ENCODE measurements around the gene DNPEP.

- no peak for TF ChIP-seq EZH2 (IDR thresholded peaks at IDR 0.05; ENCODE audit: low read depth, unreplicated experiment)
- TF ChIP-seq, protein P1, sequence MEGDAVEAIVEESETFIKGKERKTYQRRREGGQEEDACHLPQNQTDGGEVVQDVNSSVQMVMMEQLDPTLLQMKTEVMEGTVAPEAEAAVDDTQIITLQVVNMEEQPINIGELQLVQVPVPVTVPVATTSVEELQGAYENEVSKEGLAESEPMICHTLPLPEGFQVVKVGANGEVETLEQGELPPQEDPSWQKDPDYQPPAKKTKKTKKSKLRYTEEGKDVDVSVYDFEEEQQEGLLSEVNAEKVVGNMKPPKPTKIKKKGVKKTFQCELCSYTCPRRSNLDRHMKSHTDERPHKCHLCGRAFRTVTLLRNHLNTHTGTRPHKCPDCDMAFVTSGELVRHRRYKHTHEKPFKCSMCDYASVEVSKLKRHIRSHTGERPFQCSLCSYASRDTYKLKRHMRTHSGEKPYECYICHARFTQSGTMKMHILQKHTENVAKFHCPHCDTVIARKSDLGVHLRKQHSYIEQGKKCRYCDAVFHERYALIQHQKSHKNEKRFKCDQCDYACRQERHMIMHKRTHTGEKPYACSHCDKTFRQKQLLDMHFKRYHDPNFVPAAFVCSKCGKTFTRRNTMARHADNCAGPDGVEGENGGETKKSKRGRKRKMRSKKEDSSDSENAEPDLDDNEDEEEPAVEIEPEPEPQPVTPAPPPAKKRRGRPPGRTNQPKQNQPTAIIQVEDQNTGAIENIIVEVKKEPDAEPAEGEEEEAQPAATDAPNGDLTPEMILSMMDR (conservative IDR thresholded peaks at IDR 0.05; ENCODE audit: low read depth in 2 of 2): no peak
Observed at GRCh38 chr2:219408204-219408603, 20.5 kb upstream of the DNPEP start.
